Peyer's patch (tissue), 4 donors: ENCODE results near the gene SLC35A4.

Experiments
- CTCF ChIP-seq, 6 experiments: fragments of 450-650 bp in 4 of 6; fragments of 200-600 bp in 2 of 6; sonication (generic) in 1 of 6; IDR thresholded peaks; one replicate each; pipeline ENCODE4 v1.5.1; 2017 to 2019; ENCODE audit warnings: antibody characterized with exemption in 6 of 6, mild to moderate bottlenecking in 3 of 6, moderate library complexity in 1 of 6
- POLR2A ChIP-seq, 2 donors: fragments of 450-650 bp; IDR thresholded peaks; one replicate each; pipeline ENCODE4 v1.5.1; 2017; ENCODE audit warnings: antibody characterized with exemption in 2 of 2, mild to moderate bottlenecking in 2 of 2, moderate library complexity in 2 of 2

GRCh38 chr5:140566665-140567064, 2.0 kb downstream of the SLC35A4 start:
- TF ChIP-seq CTCF (IDR thresholded peaks at IDR 0.05) (no peak), POLR2A (IDR thresholded peaks at IDR 0.05) (no peak)
